Measurements from ENCODE around the gene ZNF593OS.

Gene ZNF593OS

GRCh38 chr1:26171084-26172072 lies at the start of gene ZNF593OS:
Gene ZNF593OS, minus strand, starts transcription at chr1:26171832. Its CDS starts 171 bp downstream, at chr1:26171661.
- Mint-ChIP-seq H3K4me1 (ENCODE audit: low read depth) (peaks cover 13% of the 10 kb centered on the region), H3K9me3 (no peaks in the 10 kb centered on the region), H3K27me3 (no peaks in the 10 kb centered on the region), H3K27ac (no peak within 1 kb of the TSS), H3K36me3 (ENCODE audit: low read depth) (peaks cover 3% of the 10 kb centered on the region), H3K4me3 (peak within 1 kb of the TSS; percentile 95)

- H3K4me3 Mint-ChIP-seq: no peak overlapping the region
- no peaks in the 10 kb centered on the region for H3K9me3 Mint-ChIP-seq
- H3K36me3 Mint-ChIP-seq (ENCODE audit: low read depth): no peaks in the 10 kb centered on the region
- H3K27ac Mint-ChIP-seq: no peak overlapping the region
- H3K4me1 Mint-ChIP-seq (ENCODE audit: low read depth): peaks cover 7% of the 10 kb centered on the region
- H3K27me3 Mint-ChIP-seq: peaks cover 15% of the 10 kb centered on the region
These were observed 49.5 kb upstream of the ZNF593OS start for GRCh38 chr1:26221094-26221493.

GRCh38 chr1:26220199-26220912 lies 48.7 kb upstream of the ZNF593OS start:
- peaks cover 8% of the 10 kb centered on the region for H3K27me3 Mint-ChIP-seq
- no peaks in the 10 kb centered on the region for H3K36me3 Mint-ChIP-seq (ENCODE audit: low read depth)
- H3K27ac Mint-ChIP-seq: no peak overlapping the region
- peaks cover under 1% of the 10 kb centered on the region for H3K4me1 Mint-ChIP-seq (ENCODE audit: low read depth)
- H3K4me3 Mint-ChIP-seq: no peak overlapping the region
- H3K9me3 Mint-ChIP-seq: no peaks in the 10 kb centered on the region

- Mint-ChIP-seq H3K36me3 (ENCODE audit: low read depth) (no peaks in the 10 kb centered on the region), H3K4me3 (no peak overlapping the region), H3K4me1 (ENCODE audit: low read depth) (no peaks in the 10 kb centered on the region), H3K9me3 (no peaks in the 10 kb centered on the region), H3K27ac (no peak overlapping the region), H3K27me3 (peaks cover 3% of the 10 kb centered on the region)
These were observed 47.4 kb upstream of the ZNF593OS start for GRCh38 chr1:26218906-26219494.

GRCh38 chr1:26215246-26215645 lies 43.6 kb upstream of the ZNF593OS start:
- no peaks in the 10 kb centered on the region for H3K27me3 Mint-ChIP-seq
- no peaks in the 10 kb centered on the region for H3K9me3 Mint-ChIP-seq
- H3K36me3 Mint-ChIP-seq (ENCODE audit: low read depth): no peaks in the 10 kb centered on the region
- H3K27ac Mint-ChIP-seq: no peak overlapping the region
- H3K4me3 Mint-ChIP-seq: no peak overlapping the region
- H3K4me1 Mint-ChIP-seq (ENCODE audit: low read depth): no peaks in the 10 kb centered on the region

- Mint-ChIP-seq H3K9me3 (no peaks in the 10 kb centered on the region), H3K4me1 (ENCODE audit: low read depth) (no peaks in the 10 kb centered on the region), H3K27ac (no peak overlapping the region), H3K27me3 (no peaks in the 10 kb centered on the region), H3K4me3 (no peak overlapping the region), H3K36me3 (ENCODE audit: low read depth) (no peaks in the 10 kb centered on the region)
These were observed 41.8 kb upstream of the ZNF593OS start for GRCh38 chr1:26213335-26213905.

- Mint-ChIP-seq H3K36me3 (ENCODE audit: low read depth) (no peaks in the 10 kb centered on the region), H3K4me3 (no peak overlapping the region), H3K27ac (no peak overlapping the region), H3K9me3 (no peaks in the 10 kb centered on the region), H3K27me3 (no peaks in the 10 kb centered on the region), H3K4me1 (ENCODE audit: low read depth) (no peaks in the 10 kb centered on the region)
These were observed 41.1 kb upstream of the ZNF593OS start for GRCh38 chr1:26212726-26213125.

GRCh38 chr1:26210147-26210870 lies 38.7 kb upstream of the ZNF593OS start:
- Mint-ChIP-seq H3K9me3 (no peaks in the 10 kb centered on the region), H3K4me1 (ENCODE audit: low read depth) (no peaks in the 10 kb centered on the region), H3K36me3 (ENCODE audit: low read depth) (no peaks in the 10 kb centered on the region), H3K4me3 (no peak overlapping the region), H3K27me3 (no peaks in the 10 kb centered on the region), H3K27ac (no peak overlapping the region)

GRCh38 chr1:26203642-26204318 lies 32.1 kb upstream of the ZNF593OS start:
- Mint-ChIP-seq H3K27ac (no peak overlapping the region), H3K4me1 (ENCODE audit: low read depth) (peaks cover 24% of the 10 kb centered on the region), H3K4me3 (no peak overlapping the region), H3K9me3 (no peaks in the 10 kb centered on the region), H3K27me3 (no peaks in the 10 kb centered on the region), H3K36me3 (ENCODE audit: low read depth) (no peaks in the 10 kb centered on the region)

GRCh38 chr1:26200413-26200812 lies 28.8 kb upstream of the ZNF593OS start:
- H3K27me3 Mint-ChIP-seq: no peaks in the 10 kb centered on the region
- H3K9me3 Mint-ChIP-seq: no peaks in the 10 kb centered on the region
- peaks cover 24% of the 10 kb centered on the region for H3K4me1 Mint-ChIP-seq (ENCODE audit: low read depth)
- H3K27ac Mint-ChIP-seq: no peak overlapping the region
- no peaks in the 10 kb centered on the region for H3K36me3 Mint-ChIP-seq (ENCODE audit: low read depth)
- H3K4me3 Mint-ChIP-seq: no peak overlapping the region

GRCh38 chr1:26197813-26198212 lies 26.2 kb upstream of the ZNF593OS start:
- Mint-ChIP-seq H3K9me3 (no peaks in the 10 kb centered on the region), H3K4me3 (no peak overlapping the region), H3K4me1 (ENCODE audit: low read depth) (peaks cover 24% of the 10 kb centered on the region), H3K36me3 (ENCODE audit: low read depth) (no peaks in the 10 kb centered on the region), H3K27me3 (no peaks in the 10 kb centered on the region), H3K27ac (no peak overlapping the region)

GRCh38 chr1:26197301-26197700 lies 25.7 kb upstream of the ZNF593OS start:
- Mint-ChIP-seq H3K4me3 (no peak overlapping the region), H3K36me3 (ENCODE audit: low read depth) (no peaks in the 10 kb centered on the region), H3K9me3 (no peaks in the 10 kb centered on the region), H3K27ac (no peak overlapping the region), H3K4me1 (ENCODE audit: low read depth) (peaks cover 20% of the 10 kb centered on the region), H3K27me3 (no peaks in the 10 kb centered on the region)

- Mint-ChIP-seq H3K27ac (no peak overlapping the region), H3K27me3 (no peaks in the 10 kb centered on the region), H3K36me3 (ENCODE audit: low read depth) (no peaks in the 10 kb centered on the region), H3K4me1 (ENCODE audit: low read depth) (peaks cover 13% of the 10 kb centered on the region), H3K4me3 (no peak overlapping the region), H3K9me3 (no peaks in the 10 kb centered on the region)
These were observed 24.2 kb upstream of the ZNF593OS start for GRCh38 chr1:26195805-26196204.

- no peaks in the 10 kb centered on the region for H3K27me3 Mint-ChIP-seq
- peak overlapping the region; percentile 73 for H3K27ac Mint-ChIP-seq
- H3K36me3 Mint-ChIP-seq (ENCODE audit: low read depth): no peaks in the 10 kb centered on the region
- H3K4me1 Mint-ChIP-seq (ENCODE audit: low read depth): peaks cover 8% of the 10 kb centered on the region
- H3K9me3 Mint-ChIP-seq: no peaks in the 10 kb centered on the region
- no peak overlapping the region for H3K4me3 Mint-ChIP-seq
These were observed 20.1 kb upstream of the ZNF593OS start for GRCh38 chr1:26191739-26192138.
